ENCODE data around the gene LMNB1.

LMNB1 gene

GRCh38 chr5:126857472-126858410 is 80.8 kb downstream of the LMNB1 start:
- FAIRE-seq: no peak

- no peak for FAIRE-seq
Measured at GRCh38 chr5:126858441-126858840, 81.5 kb downstream of the LMNB1 start.

GRCh38 chr5:126863402-126863801 is 86.5 kb downstream of the LMNB1 start:
- FAIRE-seq: no peak

GRCh38 chr5:126864042-126864688 is 87.2 kb downstream of the LMNB1 start:
- no peak for FAIRE-seq

GRCh38 chr5:126865299-126865698 is 88.4 kb downstream of the LMNB1 start:
- no peak for FAIRE-seq

- no peak for FAIRE-seq
Measured at GRCh38 chr5:126866851-126867636, 90.1 kb downstream of the LMNB1 start.

GRCh38 chr5:126868338-126869004 is 91.5 kb downstream of the LMNB1 start:
- FAIRE-seq: no peak

GRCh38 chr5:126869005-126869451 is 92.1 kb downstream of the LMNB1 start:
- FAIRE-seq: no peak

GRCh38 chr5:126871441-126871840 is 94.5 kb downstream of the LMNB1 start:
- FAIRE-seq: no peak

GRCh38 chr5:126872561-126873354 is 95.8 kb downstream of the LMNB1 start:
- no peak for FAIRE-seq

GRCh38 chr5:126875303-126875785 is 98.4 kb downstream of the LMNB1 start:
- no peak for FAIRE-seq

- FAIRE-seq: no peak
Measured at GRCh38 chr5:126877602-126878001, 100.7 kb downstream of the LMNB1 start.

- FAIRE-seq: no peak
Measured at GRCh38 chr5:126878085-126878484, 101.1 kb downstream of the LMNB1 start.

- FAIRE-seq: no peak
Measured at GRCh38 chr5:126878634-126879033, 101.7 kb downstream of the LMNB1 start.

- FAIRE-seq: no peak
Measured at GRCh38 chr5:126881821-126882600, 105.1 kb downstream of the LMNB1 start.

GRCh38 chr5:126883564-126884245 is 106.8 kb downstream of the LMNB1 start:
- FAIRE-seq: no peak

- FAIRE-seq: no peak
Measured at GRCh38 chr5:126884269-126884819, 107.4 kb downstream of the LMNB1 start.
